Muscle layer of duodenum (tissue), 2 donors: ENCODE data around the gene CUL5.
"Not testable (repeated sequence)": the region's sequence is repeated elsewhere in the genome, so short reads cannot be mapped to it uniquely, and the experiment has no call there.

Source experiments
- H3K27ac ChIP-seq: one replicate; pipeline ENCODE4 v1.7.0; 2013; ENCODE audit warnings: mild to moderate bottlenecking, low read length
- H3K27me3 ChIP-seq: one replicate; pipeline ENCODE4 v1.7.0; 2013; ENCODE audit warnings: low read depth, mild to moderate bottlenecking, control low read depth, low read length
- H3K36me3 ChIP-seq, 2 donors: one replicate each; pipeline ENCODE4 v1.7.0; 2013; ENCODE audit warnings: low read length in 2 of 2, control low read depth in 1 of 2, mild to moderate bottlenecking in 1 of 2; ENCODE audit not compliant: insufficient read depth in 2 of 2, control insufficient read depth in 1 of 2
- H3K4me1 ChIP-seq, 2 donors: one replicate each; pipeline ENCODE4 v1.7.0; 2013; ENCODE audit warnings: low read length in 2 of 2, mild to moderate bottlenecking in 2 of 2, control low read depth in 1 of 2, moderate library complexity in 1 of 2; ENCODE audit not compliant: insufficient read depth in 2 of 2, control insufficient read depth in 1 of 2
- H3K4me3 ChIP-seq, 2 donors: one replicate each; pipeline ENCODE4 v1.7.0; 2013; ENCODE audit warnings: low read length in 2 of 2, low read depth in 1 of 2, mild to moderate bottlenecking in 1 of 2
- H3K9me3 ChIP-seq, 2 donors: one replicate each; pipeline ENCODE4 v1.7.0; 2013; ENCODE audit warnings: low read length in 2 of 2, control low read depth in 1 of 2, mild to moderate bottlenecking in 1 of 2; ENCODE audit not compliant: control insufficient read depth in 1 of 2
- donor health status: healthy.

The CUL5 gene

DNA sequence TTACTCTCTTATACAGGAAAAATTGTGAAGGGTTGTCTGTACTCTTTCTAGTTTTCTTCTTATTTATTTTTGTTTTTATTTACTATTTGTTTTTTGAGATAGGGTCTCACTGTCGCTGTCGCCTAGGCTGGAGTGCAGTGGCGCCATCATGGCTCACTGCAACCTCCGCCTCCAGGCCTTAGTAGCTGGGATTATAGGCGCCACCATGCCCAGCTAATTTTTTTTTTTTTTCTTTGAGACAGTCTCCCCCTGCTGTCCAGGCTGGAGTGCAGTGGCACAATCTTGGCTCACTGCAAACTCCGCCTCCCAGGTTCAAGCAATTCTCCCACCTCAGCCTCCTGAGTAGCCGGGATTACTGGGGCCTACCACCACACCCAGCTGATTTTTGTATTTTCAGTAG lies 18.4 kb downstream of the CUL5 start:
- H3K27me3 ChIP-seq: no peaks in the 10 kb centered on the region
- H3K4me3 ChIP-seq: no peak overlapping the region
- H3K4me1 ChIP-seq: peaks cover 4 to 28% of the 10 kb centered on the region in 2 donors
- no peaks in the 10 kb centered on the region for H3K9me3 ChIP-seq
- H3K36me3 ChIP-seq: no peaks in the 10 kb centered on the region
- H3K27ac ChIP-seq: no peak overlapping the region

DNA sequence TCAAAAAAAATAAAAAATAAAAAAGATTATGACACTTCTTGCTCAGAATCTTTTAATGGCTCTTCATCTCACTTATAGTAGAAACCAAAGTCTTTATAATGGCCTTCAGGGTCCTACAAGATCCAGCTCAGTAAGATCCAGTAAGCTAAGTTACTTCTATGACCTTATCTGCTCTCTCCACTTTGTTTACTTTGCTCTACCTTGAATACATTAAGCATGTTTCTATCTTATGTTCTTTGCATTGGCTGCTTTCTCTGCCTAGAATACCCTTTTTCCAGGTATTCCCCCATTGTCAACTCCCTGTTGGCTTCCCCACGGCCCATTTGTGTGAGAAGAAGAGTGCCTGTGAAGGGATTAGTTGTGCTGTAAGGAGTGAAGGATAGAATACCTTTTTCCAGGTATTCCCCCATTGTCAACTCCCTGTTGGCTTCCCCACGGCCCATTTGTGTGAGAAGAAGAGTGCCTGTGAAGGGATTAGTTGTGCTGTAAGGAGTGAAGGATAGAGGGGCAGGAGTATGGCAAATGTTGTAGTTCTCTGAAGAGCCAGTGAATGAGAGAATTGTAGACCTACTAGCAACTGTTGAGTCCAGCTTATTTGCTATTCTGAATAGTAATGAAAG lies 20.2 kb downstream of the CUL5 start:
- H3K36me3 ChIP-seq, H3K27ac ChIP-seq, H3K27me3 ChIP-seq, H3K9me3 ChIP-seq, H3K4me3 ChIP-seq: not testable (repeated sequence)
- H3K4me1 ChIP-seq: peaks cover 4 to 26% of the 10 kb centered on the region in 2 donors

DNA sequence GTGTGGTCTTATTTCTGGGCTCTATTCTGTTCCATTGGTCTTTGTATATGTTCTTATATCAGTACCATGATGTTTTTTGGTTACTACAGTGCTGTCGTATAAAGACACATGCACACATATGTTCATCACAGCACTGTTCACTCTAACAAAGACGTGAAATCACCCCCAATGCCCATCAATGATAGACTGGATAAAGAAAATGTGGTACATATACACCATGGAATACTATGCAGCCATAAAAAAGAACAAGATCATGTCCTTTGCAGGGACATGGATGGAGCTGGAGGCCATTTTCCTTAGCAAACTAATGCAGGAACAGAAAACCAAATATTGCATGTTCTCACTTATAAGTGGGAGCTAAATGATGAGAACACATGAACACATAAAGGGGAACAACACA lies 22.9 kb downstream of the CUL5 start:
- Histone ChIP-seq H3K36me3 (peaks cover 8 to 16% of the 10 kb centered on the region in 2 donors), H3K4me1 (peaks cover 0 to 19% of the 10 kb centered on the region in 2 donors)
- not testable (repeated sequence) for H3K27me3 ChIP-seq, H3K27ac ChIP-seq, H3K4me3 ChIP-seq, H3K9me3 ChIP-seq

DNA sequence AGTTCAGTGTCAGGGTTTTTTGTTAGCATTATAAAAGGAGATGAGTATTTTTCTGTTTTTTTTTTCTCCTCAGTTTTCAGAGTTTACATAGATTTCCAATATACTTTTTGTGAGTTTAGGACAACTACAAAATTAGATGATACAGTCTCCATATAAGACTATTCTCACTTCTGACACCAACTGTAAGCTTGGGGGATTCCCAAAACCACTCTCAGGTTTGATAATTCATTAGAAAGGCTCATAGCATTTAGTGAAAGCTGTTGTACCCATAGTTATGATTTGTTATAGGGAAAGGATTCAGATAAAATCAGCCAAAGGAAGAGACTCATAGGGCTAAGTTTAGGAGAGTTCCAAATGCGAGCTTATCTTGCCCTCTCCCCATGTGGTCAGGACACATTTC lies 24.1 kb downstream of the CUL5 start:
- Histone ChIP-seq H3K4me3 (no peak overlapping the region), H3K36me3 (peaks cover 8 to 16% of the 10 kb centered on the region in 2 donors), H3K9me3 (no peaks in the 10 kb centered on the region)

DNA sequence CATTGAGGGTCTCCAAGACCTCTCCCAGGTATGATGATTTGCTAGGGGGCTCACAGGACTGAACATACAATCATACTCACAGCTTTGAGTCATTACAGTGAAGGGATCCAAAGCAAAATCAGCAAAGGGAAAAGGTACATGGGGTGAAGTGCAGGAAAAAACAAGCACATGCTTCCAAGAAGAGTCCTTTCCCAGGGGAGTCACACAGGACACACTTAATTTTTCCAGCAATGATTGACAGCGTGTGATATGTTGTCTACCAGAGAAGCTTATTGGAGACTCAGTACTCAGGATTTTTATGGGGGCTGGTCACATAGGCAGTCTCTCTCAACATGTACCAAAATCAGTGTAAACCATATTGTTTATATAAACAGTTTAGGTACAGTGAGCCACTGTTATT lies 25.3 kb downstream of the CUL5 start:
- Histone ChIP-seq H3K36me3 (peaks cover 8 to 16% of the 10 kb centered on the region in 2 donors), H3K9me3 (no peaks in the 10 kb centered on the region), H3K4me3 (no peak overlapping the region), H3K27ac (no peak overlapping the region), H3K27me3 (no peaks in the 10 kb centered on the region), H3K4me1 (peaks cover 0 to 18% of the 10 kb centered on the region in 2 donors)

More for the DNA sequence above, 24.1 kb downstream of the CUL5 start:
- Histone ChIP-seq H3K27me3 (no peaks in the 10 kb centered on the region), H3K4me1 (peaks cover 0 to 18% of the 10 kb centered on the region in 2 donors), H3K27ac (no peak overlapping the region)

DNA sequence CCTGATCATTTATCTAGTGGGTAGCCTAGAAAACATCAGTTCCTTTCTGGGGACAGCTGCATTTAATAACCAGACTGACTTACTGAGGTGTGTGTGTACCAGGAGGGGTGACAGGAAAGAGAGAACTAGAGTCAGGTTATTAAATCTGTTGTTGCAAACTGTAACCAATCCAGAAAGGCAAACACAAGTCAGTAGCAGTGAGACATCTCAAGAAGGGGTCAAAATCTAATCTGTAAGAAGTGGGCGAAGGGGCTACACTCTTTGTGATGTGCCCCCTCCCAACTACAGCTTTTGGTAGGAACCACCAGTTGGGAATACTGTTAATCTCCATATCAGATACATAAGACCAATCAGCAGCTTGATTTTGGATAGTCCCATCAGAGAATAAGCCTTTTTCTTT lies 26.3 kb downstream of the CUL5 start:
- Histone ChIP-seq H3K4me3 (no peak overlapping the region), H3K36me3 (peaks cover 8 to 20% of the 10 kb centered on the region in 2 donors), H3K27ac (no peak overlapping the region), H3K27me3 (no peaks in the 10 kb centered on the region), H3K9me3 (no peaks in the 10 kb centered on the region), H3K4me1 (peaks cover 0 to 18% of the 10 kb centered on the region in 2 donors)

DNA sequence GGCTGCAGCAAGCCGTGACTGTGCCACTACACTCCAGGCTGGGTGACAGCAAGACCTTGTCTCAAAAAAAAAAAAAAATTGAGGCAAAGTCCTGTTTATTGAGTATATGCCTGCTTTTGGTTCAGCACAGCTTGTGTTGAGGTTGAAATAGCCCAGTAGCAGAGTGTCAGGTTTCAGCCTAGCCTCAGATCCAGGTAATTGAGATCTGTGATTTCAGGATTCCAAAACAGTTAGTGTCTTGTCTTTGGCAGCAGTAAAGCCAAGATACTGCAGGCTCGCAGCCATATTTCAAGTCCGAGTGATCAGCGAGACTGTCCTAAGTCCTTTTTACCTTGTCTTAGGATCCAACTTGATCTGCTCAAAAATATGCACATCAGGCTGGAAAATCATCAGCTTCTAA lies 27.0 kb downstream of the CUL5 start:
- Histone ChIP-seq H3K36me3 (peaks cover 8 to 20% of the 10 kb centered on the region in 2 donors), H3K27me3 (no peaks in the 10 kb centered on the region), H3K4me1 (peaks cover 0 to 18% of the 10 kb centered on the region in 2 donors), H3K4me3 (no peak overlapping the region), H3K9me3 (no peaks in the 10 kb centered on the region), H3K27ac (no peak overlapping the region)

DNA sequence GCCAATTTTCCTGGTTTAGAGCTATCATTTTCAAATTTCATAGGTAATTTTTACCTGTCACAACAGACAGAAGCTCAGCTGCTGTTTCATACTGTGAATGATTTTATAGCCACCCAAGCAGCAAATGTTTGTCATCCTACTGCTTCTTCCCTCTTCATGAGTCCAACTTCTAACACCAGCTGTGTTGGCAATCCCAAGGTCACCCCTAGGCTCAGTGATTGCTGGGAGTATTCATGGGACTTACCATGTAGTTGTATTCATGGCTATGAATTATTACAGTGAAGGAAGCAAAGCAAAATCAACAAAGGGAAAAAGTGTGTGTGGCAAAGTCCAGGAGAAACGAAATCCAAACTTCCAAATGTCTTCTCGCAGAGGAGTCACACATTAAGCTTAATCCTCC lies 28.5 kb downstream of the CUL5 start:
- H3K4me3 ChIP-seq: no peak overlapping the region
- H3K27ac ChIP-seq: no peak overlapping the region
- peaks cover 0 to 18% of the 10 kb centered on the region in 2 donors for H3K4me1 ChIP-seq
- no peaks in the 10 kb centered on the region for H3K27me3 ChIP-seq
- peaks cover 8 to 20% of the 10 kb centered on the region in 2 donors for H3K36me3 ChIP-seq
- no peaks in the 10 kb centered on the region for H3K9me3 ChIP-seq

DNA sequence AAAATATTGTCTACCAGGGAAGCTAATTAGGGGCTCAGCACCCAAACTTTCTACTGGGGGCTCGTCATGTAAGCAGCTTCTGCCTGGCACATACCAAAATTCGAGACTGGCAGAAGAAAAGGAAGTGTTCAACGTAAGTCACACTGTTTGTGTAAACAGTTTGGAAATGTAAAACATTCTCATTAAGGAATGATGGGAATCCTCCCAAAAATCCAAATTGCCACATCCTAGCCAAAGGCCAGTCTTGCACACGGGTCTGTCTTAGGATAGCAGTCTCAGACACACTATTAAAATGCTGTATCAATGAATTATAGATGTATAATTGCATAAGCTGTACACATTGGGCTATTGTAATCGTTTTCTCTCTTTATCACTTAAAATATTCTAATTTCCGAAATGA lies 28.9 kb downstream of the CUL5 start:
- H3K27ac ChIP-seq: no peak overlapping the region
- H3K27me3 ChIP-seq: no peaks in the 10 kb centered on the region
- no peak overlapping the region for H3K4me3 ChIP-seq
- peaks cover 8 to 20% of the 10 kb centered on the region in 2 donors for H3K36me3 ChIP-seq
- no peaks in the 10 kb centered on the region for H3K9me3 ChIP-seq
- peaks cover 0 to 18% of the 10 kb centered on the region in 2 donors for H3K4me1 ChIP-seq

DNA sequence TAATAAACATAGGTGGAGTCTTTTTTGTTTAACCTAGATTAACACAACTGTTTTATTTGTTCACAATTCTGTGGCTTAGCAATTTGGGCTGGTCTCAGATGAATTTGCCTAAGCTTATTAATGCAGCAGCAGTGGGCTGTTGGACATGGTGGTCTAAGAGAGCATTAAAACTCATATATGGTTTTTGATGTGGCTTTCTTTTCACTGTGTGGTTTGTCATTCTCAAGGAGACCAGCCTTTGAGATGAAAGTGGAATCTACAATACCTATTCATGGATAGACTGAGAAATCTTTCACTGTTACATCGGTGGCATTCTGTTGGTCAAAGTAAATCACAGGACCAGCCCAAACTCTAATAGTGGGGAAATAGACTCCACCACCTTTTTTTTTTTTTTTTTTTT lies 39.6 kb downstream of the CUL5 start:
- Histone ChIP-seq H3K36me3 (peaks cover 13 to 21% of the 10 kb centered on the region in 2 donors), H3K4me1 (no peaks in the 10 kb centered on the region), H3K27ac (no peak overlapping the region), H3K9me3 (no peaks in the 10 kb centered on the region), H3K27me3 (no peaks in the 10 kb centered on the region), H3K4me3 (no peak overlapping the region)

DNA sequence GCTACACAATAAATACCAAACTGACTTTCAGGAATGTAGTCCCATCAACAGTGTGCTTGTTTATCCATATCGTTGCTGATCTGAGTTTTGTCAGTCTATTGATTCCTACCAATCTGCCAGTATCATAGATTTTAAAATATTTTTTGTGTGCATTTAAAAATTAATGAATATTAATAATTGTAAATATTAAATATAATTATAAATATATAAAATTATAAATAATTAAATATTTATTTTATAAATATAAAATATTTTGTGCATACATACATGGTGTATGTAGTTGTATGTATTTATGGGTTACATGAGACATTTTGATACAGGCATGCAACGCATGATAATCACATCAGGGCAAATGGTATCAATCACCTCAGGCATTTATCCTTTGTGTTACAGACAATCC lies 53.6 kb downstream of the CUL5 start:
- H3K27ac ChIP-seq: no peak overlapping the region
- no peaks in the 10 kb centered on the region for H3K9me3 ChIP-seq
- H3K27me3 ChIP-seq: no peaks in the 10 kb centered on the region
- no peaks in the 10 kb centered on the region for H3K4me1 ChIP-seq
- peaks cover 23 to 32% of the 10 kb centered on the region in 2 donors for H3K36me3 ChIP-seq
- H3K4me3 ChIP-seq: no peak overlapping the region

DNA sequence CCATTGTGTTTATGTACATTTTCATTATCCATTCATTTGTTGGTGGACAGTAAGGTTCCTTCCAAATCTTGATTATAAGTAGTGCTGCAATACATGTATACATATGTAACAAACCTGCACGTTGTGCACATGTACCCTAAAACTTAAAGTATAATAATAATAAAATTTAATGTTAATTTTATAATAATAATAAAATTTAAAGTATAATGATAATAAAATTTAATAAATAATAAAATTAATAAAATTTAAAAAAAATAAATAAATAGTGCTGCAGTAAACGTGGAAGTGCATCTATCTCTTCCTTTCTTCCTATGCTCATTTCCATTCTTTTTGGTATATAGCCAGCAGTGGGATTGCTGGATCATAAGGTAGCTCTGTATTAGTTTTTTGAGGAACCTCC lies 54.7 kb downstream of the CUL5 start:
- peaks cover 20 to 28% of the 10 kb centered on the region in 2 donors for H3K36me3 ChIP-seq
- H3K4me1 ChIP-seq: no peaks in the 10 kb centered on the region
- no peaks in the 10 kb centered on the region for H3K9me3 ChIP-seq
- H3K4me3 ChIP-seq: no peak overlapping the region
- no peaks in the 10 kb centered on the region for H3K27me3 ChIP-seq
- no peak overlapping the region for H3K27ac ChIP-seq
